Measurements from ENCODE around the gene RTL1. TPM values are rescaled to one million over a fixed set of nuclear protein-coding genes. Genes with fewer than 3 reads are reported as not detected.

RTL1 gene
- polyA plus RNA-seq, 12 donors: 22.7 to 66.3 (median 47.2) TPM; not detected in 1

DNA sequence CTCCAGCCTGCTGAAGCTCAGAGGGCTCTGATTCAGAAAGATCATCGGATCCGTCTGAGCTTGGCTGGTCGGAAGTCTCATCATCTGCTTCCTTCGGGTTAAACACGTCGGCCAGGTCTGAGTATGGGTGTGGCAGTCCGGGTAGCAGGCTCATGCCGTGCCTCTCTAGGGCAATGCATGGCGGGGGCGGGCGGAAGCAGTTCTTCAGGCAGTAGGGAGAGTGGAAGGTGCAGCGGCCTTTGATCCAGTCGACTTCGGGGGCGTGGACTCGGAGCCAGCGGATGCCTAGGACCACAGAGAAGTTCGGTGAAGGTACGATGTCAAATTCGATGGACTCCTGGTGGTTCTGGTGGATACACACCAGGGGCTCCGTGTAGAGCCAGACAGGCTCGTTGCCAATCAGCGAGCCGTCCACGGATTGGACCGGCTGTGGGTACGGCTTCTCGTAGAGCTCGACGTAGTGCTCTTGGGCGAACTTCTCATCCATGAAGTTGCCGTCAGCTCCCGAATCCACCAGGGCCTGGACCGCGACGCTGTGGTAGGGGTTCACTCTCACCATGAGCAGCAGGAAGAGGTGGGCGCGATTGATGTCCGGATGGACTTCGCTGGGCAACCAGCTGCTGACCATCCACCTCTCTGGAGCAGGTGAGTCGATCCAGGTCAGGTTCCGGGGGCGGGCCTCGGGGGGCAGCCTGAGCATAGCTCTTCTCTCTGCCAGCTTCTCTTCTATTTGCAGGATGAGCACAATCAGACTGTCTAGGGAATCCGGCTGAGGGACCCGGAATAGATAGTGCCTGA, 20.3 kb downstream of the RTL1 start:
- no peak for DNase-seq

DNA sequence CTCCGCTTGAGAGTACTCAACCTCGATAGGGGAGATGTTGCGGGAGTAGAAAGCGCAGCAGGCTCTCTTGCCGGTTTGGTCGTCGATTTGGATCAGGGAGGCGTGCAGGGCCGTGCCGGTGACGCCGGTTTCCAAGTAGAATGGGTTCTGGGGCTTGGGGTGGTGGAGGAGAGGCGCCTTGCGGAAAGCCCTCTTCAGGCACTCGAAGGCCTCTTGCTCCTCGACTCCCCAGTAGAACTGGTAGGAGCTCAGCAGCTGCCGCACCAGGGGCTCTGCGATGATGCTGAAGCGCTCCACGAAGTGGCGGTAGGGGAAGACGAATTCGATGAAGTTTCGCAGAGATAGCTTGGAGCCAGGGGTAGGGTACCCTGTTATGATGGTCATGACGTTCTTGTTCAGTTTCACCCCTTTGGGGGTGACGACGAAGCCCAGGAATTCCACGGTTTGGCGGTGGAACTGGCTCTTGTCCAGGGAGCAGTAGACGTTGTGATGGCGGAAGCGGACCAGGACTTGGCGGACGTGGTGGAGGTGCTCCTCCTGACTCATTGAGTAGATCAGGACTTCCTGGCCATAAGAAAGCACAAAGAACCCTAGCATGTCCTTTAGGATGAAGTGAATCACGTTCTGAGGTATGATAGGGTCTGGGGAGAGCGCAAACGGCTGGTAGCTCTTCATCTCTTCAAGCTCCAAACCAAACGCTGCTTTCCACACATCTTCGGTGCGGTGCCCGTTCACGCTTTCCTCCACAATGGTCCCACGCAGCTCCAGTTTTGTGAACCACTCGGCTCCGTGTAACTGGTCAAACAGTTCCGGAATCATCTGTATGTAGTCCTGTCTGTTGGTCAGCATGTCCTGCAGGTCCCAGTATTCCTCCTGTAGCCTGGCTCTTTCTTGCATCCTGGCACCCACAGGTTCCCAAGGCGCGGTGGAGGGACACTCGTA, 21.2 kb downstream of the RTL1 start:
- DNase-seq: no peak

DNA sequence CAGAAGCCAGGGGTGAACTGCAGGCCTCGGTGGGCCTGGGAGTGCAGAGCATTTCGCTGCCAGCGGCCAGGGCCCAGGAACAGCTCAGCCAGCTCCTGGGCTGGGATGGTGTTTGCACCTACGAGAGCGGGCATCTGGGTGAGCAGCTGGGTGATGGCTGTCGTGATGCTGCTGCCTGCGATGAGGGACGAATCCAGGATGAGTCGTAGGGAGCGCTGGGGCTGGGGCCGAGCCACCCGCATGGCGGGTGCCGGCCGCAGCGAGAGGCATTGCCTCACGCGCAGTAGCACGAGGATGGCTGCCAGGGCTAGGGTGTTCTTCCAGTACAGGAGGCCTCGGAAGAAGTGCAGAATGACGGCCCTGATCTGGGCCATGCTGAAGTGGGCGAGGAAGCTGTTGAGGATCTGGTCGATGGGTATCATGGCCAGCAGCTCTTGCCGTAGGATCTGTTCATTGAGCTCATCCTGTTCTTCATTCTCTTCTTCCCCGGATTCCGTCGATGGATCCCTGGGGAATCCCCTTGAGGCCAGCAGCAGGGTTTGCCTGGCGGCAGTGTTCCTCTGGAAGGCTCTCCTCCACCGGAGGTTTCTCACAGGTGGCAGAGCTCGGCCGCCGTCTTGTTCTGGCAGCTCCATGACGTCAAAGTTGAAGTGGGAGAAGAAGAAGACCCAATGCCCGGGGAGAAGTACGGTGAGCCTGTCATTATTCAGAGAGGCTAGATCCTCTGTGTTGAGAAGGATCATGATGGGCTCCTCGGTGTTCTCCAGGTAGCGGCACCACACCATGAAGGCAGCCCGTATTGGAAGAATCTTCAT, 22.1 kb downstream of the RTL1 start:
- DNase-seq: no peak

DNA sequence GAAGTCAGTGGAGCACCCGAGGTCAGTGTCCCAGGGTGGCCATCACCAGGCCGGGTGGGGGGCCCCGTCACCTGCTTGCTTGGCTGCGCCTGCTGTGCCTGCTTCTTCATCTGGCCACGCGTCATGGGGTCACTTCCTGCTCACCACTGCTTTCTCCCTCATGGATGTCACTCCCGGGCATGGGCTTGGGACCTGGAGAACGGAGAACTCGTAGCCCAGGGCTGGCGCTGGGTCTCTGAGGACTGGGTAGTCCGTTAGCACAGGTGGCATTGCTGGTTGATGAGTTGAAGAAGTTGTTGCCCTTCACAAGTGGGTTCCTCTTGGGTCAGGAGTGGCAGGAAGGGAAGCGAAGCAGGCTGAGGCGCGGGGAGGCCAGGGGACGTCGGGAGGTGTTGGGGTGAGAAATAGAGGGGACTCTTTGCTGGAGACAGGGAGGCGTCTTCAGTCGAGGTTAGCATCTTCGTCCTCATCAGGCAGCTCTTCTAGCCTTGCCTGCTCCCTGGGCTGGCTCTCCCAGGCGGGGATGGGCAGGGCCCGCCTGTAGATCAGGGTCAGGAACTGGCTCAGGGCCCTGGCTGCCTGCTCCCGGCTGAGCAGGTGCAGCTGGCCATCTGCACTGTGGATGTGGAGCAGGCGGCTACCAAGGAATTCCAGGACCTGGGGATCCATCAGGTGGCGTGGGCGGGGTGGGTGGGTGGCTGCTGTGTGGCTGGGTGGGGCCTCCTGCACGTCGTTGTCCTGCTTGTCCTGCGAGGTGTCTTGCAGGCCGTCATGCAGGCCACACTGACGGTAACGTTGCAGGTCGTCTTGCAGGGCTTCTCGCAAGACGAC, 23.0 kb downstream of the RTL1 start:
- no peak for DNase-seq

DNA sequence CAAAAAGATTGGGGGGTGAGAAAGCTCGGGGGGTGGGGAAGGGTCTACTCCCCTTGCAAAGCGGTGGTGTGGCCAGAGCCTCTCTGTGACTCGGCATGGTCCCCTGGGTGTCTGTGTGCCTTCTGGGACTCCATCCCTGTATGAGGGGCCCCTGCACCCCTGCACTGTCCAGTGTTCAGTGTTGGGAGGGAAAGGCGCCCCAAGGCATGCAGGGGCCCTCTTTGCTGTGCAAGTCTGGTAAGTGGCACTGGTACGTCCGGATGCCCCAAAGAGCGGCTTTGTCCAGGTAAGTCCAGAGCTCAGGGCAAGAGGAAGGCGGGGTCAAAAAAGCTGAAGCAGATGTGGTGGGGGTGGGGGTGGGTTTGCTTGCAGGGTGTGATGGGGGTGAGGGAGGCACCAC, 23.7 kb downstream of the RTL1 start:
- no peak for DNase-seq

DNA sequence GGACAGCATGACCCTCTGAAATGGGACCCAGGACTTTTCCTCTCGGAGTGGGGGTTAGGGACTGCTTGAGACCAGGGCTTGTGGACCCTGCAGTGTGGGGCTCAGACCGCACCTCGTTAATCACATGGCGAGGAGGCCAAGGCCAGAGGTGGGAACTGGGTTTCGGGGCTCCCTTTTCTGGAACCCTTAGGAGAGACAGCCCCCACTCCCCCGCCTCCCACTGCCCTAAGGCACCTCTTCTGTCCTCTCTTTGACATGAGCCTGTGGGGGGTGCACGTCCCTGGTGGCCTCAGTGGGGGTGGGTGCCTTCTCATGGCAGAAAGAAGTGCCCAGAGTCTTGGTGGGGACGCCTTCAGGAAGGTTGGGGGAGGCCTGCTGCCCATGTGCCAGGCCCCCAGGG, 24.3 kb downstream of the RTL1 start:
- DNase-seq: no peak

DNA sequence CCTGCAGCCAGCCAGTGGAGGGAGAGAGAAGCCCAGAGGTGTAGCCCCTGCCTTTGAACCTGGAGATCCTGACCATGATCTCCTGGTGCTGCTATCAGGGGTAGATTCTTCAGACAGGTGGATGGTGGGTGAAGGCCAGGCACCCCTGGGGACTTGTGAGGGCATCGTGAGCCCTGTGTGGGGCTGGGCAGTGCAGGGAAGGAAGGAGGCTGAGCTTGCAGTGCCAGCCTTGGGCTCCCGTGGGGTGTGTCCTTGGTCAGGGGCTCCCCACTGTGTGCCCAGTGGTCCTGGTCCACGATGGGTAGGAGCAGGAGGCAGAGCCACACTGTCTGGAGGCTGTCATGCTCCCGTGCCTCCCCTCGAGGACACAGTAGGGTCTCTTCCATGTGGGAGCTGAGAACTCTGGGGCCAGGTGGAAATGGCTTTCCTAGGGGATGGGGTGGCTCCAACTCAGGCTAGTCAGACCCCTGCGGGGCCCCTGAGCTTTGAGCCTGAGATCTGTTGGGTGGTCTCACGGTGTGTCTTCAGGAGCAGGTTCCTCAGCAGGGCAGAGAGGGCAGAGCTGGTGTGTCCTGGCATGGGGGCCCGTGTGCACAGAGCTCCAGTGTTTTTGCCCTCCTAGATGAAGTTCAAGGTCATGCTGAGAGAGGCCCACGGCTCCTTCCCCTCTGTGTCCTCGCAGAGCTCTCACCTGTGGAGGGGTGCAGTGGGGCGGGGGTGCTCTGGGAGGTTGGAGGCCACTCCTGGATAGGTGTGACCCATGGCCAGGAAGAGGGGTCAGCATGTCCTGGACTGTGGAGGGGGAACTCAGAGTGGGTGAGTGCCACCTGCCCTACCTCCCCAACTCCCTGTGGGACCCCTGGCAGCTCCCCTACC, 25.0 kb downstream of the RTL1 start:
- DNase-seq: no peak

DNA sequence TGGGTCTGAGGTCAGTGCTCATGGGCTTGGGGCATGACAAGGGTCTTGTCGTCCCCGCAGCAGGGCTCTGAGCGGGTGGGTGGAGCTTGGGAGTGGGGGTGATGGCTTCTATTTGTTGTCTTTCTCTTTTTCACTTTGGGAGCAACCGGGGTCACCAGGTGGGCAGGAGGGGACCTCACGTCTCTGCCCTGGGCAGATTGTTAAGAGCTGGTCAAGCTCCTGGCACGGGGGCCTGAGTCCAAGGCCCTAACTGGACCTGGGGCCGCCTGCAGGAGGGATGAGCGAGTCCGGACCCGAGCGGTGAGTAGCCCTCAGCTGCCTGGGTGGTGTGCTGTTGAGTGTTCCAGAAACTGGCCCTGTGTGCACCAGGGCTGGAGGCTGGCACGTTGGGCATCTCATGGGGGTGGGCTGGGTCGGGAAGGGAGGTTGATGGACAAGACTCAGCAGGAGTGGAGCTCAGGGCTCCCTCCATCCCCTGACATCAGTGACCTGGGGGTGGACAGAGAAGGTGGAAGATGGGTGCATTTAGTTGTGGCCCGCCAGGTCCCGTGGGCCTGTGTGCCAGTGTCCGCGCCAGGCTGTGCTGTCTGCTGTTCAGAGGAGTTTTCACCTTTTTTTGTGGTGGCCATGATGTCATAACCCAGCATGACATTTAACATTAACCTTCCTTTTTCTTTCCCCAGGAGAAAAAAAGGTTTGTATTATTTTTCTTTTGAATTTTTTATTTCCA, 27.5 kb downstream of the RTL1 start:
- DNase-seq: no peak

DNA sequence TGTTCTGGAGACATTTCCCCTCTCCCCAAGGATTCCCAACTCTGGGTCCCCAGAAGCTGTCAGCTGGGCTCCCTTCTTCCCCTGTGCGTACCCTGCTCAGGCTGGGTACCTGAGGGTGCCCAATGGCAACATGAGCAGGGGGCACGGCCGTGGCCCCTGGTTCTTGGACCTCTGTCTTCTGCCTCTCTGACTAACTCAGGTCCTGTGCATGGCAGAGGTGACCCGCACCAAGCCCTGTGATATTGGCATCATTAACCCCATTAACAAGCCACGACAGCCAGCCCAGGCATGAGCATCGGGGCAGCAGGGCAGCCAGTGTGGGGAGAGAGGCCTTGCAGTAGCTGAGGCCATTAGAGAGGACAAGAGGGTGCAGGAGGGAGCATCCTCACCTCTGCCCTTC, 28.4 kb downstream of the RTL1 start:
- DNase-seq: no peak

DNA sequence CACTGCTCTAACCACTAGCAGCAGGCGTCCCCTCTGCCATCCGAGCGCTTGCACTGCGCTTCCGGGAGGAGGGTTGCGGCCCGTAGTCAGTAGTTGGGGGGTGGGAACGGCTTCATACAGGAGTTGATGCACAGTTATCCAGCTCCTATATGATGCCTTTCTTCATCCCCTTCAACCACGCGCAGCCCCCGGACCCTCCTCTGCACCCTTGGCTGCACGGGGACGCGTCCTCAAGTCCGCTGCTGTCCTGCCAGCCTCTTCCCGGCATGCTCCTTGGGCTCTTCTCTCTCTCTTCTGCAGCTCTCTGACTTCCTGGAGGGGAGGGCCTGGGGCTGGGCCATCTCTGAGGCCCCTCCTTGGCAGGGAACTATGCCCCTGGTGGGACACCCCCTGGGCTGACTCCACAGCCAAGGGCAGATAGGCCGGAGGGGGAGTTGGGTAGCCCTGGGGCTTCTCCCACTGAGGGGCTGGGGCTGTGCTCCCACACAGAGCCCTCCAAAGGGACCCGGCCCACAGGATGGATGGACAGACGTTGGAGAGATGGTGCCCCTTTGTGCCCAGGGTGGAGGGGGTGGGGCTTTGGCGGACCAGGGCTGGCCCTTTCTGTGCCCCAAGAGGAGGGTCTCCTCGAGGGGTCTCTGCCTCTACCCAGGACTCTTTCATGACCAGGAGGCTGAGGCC, 29.0 kb downstream of the RTL1 start:
- no peak for DNase-seq

DNA sequence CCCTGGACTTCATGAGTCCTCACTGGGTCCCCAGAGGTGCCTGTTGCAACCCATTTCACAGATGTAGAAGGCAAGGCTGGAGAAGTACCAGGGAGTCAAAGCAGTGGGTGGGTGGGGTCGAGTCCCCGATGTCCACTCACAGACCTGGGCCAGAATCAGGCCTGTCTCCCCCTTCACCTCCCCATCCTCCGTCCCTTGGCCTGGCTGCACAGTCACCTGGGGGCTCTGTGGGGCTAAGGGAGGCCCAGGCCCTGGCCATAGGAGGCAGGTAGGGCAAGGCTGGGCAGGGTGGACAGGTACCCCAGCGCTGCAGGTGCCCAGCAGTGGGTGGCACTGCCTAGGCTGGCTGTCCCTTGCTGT, 29.5 kb downstream of the RTL1 start:
- no peak for DNase-seq

DNA sequence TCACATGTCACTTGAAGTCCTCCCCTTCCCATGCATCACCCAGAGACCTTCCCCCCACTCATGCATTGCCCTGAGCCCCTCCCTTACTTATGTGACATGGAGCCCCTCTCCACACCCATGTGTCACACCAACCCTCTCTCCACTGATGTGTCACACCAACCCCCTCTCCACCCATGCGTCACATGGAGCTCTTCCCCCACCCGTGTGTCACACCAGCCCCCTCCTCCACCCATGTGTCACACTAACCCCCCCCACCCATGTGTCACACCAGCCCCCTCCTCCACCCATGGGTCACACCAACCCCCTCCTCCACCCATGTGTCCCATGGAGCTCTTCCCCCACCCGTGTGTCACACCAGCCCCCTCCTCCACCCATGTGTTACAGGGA, 30.4 kb downstream of the RTL1 start:
- no peak for DNase-seq

DNA sequence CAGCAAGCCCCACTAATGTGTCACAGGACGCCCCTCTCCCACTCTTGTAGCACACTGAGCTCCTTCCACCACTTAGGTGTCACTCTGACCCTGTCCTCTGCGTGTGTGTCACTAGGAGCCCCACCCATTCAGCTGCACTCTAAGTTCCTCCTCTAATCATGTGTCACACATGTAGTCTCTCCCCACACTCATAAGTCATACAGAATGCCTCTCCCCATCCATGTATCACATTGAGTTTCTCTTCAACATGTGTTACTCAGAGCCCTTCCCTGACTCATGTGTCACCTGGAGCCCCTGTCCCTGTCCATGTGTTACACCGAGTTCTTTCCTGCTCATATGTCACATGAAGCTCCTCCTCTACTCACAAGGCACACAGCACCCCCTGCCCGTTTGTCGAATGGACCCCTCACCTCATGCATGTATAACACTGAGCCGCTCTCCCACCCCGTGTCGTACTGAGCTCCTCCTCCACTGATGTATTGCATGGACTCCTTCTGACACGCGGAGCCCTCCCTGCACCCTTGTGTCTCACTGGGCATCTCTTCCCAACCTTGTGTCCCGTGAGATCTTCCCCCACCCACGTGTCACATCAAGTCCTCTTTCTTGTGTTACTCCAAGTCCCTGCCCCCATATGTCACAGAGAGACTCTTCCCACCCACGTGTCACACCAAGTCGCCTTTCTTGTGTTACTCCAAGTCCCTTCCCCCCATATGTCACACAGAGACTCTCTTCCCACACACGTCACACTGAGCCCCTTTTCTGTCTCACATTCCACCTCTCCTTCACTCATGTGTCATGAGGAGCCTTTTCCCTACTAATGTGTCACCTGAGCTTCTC, 31.0 kb downstream of the RTL1 start:
- DNase-seq: no peak

DNA sequence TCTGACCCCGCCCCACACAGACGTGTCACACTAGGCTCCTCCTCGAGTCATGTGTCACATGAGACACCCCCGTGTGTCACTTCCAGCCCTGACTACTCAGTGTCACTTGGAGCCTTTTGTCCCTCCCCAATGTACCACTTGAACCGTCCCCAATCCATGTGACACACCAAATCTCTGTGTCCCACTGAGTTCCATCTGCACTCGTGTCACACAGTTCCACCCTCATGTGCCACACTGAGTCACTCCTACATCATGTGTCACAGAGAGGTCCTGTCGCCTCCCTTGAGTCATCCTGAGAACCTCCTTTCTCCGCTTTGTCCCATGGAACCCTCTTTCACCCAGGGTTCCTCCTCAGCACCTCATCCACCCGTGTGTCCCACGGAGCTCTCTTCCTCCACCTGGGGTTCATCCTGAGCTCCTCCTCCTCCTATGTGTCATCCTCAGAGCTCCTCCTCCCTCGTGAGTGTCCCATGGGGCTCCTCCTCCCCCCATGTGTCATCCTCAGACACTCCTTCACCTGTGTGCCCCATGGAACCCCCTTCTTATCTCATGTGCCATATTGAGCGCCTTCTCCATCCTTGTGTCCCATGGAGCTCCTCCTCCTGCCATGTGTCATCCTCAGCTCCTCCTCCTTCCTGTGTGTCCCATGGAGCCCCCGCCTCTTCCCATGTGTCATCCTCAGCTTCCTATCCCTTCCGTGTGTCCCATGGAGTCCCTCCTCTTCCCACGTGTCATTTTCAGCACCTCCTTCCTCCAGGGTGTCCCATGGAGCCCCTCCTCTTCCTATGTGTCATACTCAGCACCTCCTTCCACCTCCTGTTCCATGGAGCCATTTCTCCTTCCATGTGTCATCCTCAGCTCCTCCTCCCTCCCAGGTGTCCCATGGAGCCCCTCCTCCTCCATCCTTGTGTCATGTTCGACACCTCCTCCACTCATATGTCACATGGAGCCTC, 32.0 kb downstream of the RTL1 start:
- DNase-seq: no peak

DNA sequence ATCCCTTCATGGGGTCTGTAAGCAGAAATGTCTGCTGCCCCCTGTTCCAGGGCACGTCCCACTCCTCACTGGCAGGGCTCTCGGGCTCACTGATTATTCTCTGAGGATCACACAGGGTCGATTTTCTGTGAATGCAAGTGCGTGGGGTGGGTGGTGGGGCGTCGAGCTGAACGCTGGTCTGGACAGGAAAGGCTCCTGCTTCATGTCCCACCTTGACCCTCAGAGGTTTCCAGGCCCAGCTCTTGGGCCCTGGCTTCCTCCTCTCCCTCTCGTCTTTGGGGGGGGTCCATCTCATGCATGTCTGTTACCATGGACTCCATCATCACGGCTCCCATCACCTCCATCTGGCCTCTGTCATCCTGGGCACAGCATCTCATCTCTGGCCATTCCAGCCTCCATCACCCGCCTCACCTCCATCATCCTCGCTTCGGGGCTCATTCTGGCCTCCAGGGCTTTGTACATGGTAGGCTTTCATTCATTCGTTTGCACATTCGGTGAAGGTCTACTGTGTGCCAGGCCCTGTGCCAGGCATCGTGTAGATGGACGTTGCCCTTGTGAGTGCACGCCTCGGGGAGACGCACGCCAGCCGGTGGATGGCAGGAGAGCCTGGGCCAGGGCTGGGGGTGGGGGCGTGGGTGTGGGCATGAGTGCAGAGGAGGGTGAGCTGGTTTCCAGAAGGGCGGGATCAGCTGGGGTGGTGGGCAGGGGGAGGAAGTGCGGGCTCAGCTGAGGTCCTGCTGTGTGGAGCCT, 34.7 kb downstream of the RTL1 start:
- no peak for DNase-seq
